H1 (cell line): ENCODE data around the gene PSAP.

ENCODE experiments used
- CEBPB ChIP-seq: IDR thresholded peaks from 2 replicates; pipeline ENCODE4 v1.6.1; 2012; ENCODE audit warnings: low read depth, low read length
- CTCF ChIP-seq, 3 experiments: IDR thresholded peaks; 1 replicate in 2 of 3; 2 replicates in 1 of 3; pipeline versions ENCODE4 v1.5.1 to v1.6.1; 2011; ENCODE audit warnings: low read length in 3 of 3, mild to moderate bottlenecking in 3 of 3, inconsistent platforms in 2 of 3, low read depth in 1 of 3, moderate library complexity in 1 of 3; ENCODE audit not compliant: insufficient read depth in 1 of 3; ENCODE audit errors: control extremely low read depth in 1 of 3
- POLR2A ChIP-seq, 2 experiments: IDR thresholded peaks; 1 replicate in 1 of 2; 2 replicates in 1 of 2; pipeline ENCODE4 v1.6.1; 2011; ENCODE audit warnings: low read depth in 2 of 2, low read length in 2 of 2, mild to moderate bottlenecking in 2 of 2; ENCODE audit errors: control extremely low read depth in 1 of 2
- POLR2AphosphoS5 ChIP-seq: IDR thresholded peaks from 2 replicates; pipeline ENCODE4 v1.6.1; 2011; ENCODE audit warnings: low read depth, low read length
- RAD21 ChIP-seq, 2 experiments: IDR thresholded peaks in 1 of 2; conservative IDR thresholded peaks in 1 of 2; 2 replicates each; pipeline ENCODE4 v1.6.1; 2011; ENCODE audit warnings: low read depth in 2 of 2, low read length in 2 of 2, improper control_type of control experiment in 1 of 2, inconsistent platforms in 1 of 2, mild to moderate bottlenecking in 1 of 2, moderate library complexity in 1 of 2
- RBBP5 ChIP-seq: IDR thresholded peaks from 2 replicates; pipeline ENCODE4 v1.7.1; 2012; ENCODE audit warnings: low read depth, mild to moderate bottlenecking, inconsistent platforms, low read length, moderate library complexity, borderline replicate concordance
- SIX5 ChIP-seq: IDR thresholded peaks from 2 replicates; pipeline ENCODE4 v1.6.1; 2011; ENCODE audit warnings: mild to moderate bottlenecking, low read depth, low read length
- TBP ChIP-seq: IDR thresholded peaks from 2 replicates; pipeline ENCODE4 v1.6.1; 2011; ENCODE audit warnings: low read depth, low read length, improper control_type of control experiment
- TCF12 ChIP-seq: IDR thresholded peaks from 2 replicates; pipeline ENCODE4 v1.6.1; 2011; ENCODE audit warnings: low read depth, mild to moderate bottlenecking, low read length

- TF ChIP-seq TBP (no peak), RBBP5 (no peak), CEBPB (no peak), POLR2AphosphoS5 (no peak), CTCF (IDR thresholded peaks at IDR 0.05; ENCODE audit: control extremely low read depth in 1 of 3, insufficient read depth in 1 of 3, low read depth in 1 of 3, low read length in 3 of 3) (no peak), TCF12 (no peak), RAD21 (IDR thresholded peaks at IDR 0.05 in 1 of 2, conservative IDR thresholded peaks at IDR 0.05 in 1 of 2; ENCODE audit: low read depth in 2 of 2, low read length in 2 of 2) (no peak), SIX5 (no peak), POLR2A (IDR thresholded peaks at IDR 0.05; ENCODE audit: control extremely low read depth in 1 of 2, low read depth in 2 of 2, low read length in 2 of 2) (no peak)
These were observed 61.2 kb downstream of the PSAP start for GRCh38 chr10:71789871-71790270.
